Esophagus squamous epithelium (tissue), 4 donors: Measurements from ENCODE around the gene PLN.

Experiments used
- POLR2A ChIP-seq, 4 donors: fragments of 450-650 bp; IDR thresholded peaks; one replicate each; pipeline ENCODE4 v1.6.1; 2017; ENCODE audit warnings: antibody characterized with exemption in 4 of 4, mild to moderate bottlenecking in 4 of 4, moderate library complexity in 3 of 4
- TF ChIP-seq, protein P1 (sequence below), 6 experiments: fragments of 450-650 bp in 4 of 6; fragments of 200-600 bp in 2 of 6; sonication (generic) in 2 of 6; IDR thresholded peaks; one replicate each; pipeline ENCODE4 v1.5.1; 2016 to 2019; ENCODE audit warnings: antibody characterized with exemption in 6 of 6, mild to moderate bottlenecking in 4 of 6, moderate library complexity in 4 of 6

DNA sequence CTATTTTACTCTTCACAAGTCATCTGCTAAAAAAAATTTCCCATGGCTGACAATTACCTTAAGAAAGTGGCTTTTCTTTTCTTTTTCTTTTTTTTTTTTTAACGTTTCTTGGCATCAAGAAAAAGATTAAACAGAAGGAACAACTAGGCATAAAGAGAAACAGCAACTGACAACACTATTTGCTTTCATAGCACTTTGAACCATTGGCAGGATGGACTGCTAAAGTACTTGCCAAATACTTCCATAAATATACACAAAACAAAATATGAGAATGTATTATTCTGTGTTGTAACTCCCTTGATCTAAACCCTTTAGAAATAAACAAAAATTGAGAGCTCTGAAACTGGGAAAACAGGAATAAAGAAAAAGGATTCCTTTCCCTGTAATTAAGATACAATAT lies 20.0 kb upstream of the PLN start:
- TF ChIP-seq, protein P1, sequence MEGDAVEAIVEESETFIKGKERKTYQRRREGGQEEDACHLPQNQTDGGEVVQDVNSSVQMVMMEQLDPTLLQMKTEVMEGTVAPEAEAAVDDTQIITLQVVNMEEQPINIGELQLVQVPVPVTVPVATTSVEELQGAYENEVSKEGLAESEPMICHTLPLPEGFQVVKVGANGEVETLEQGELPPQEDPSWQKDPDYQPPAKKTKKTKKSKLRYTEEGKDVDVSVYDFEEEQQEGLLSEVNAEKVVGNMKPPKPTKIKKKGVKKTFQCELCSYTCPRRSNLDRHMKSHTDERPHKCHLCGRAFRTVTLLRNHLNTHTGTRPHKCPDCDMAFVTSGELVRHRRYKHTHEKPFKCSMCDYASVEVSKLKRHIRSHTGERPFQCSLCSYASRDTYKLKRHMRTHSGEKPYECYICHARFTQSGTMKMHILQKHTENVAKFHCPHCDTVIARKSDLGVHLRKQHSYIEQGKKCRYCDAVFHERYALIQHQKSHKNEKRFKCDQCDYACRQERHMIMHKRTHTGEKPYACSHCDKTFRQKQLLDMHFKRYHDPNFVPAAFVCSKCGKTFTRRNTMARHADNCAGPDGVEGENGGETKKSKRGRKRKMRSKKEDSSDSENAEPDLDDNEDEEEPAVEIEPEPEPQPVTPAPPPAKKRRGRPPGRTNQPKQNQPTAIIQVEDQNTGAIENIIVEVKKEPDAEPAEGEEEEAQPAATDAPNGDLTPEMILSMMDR (IDR thresholded peaks at IDR 0.05), result no peak
- no peak for TF ChIP-seq POLR2A (IDR thresholded peaks at IDR 0.05)
